NCI-H2081 (cell line): ENCODE results near the gene GMDS.
"Not testable (repeated sequence)": the region's sequence is repeated elsewhere in the genome, so short reads cannot be mapped to it uniquely, and the experiment has no call there.

Experiments used
- DNase-seq, 2 experiments: peaks; one replicate each; lab custom pipeline; 2025; lab: John Stamatoyannopoulos, UW

Gene GMDS

GRCh38 chr6:1679688-1680068, 565.7 kb downstream of the GMDS start:
- DNase-seq = peak in 1 of 2 experiments; percentile 29

- DNase-seq = peak in 1 of 2 experiments; percentile 65
These were observed 566.2 kb downstream of the GMDS start for GRCh38 chr6:1679031-1679687.

DNA sequence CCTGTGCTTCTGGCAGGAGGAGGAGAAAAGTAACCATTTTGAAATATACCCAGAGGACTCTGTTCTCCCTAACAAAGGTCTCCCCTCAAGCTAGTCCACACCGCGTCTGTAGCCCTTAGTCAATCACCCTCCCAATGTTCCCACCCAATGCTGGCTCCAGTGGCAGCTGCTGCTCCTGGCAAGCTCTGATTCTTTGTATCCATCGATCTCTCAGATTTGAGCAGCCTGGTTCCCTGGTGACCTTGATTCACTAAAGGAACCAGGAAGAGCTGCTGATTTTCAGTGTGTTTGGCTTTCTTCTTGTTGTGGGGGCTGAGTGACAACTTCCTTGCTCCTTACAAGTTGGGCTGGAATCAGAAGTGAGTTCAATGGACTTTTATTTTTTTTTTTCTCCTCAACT, 567.2 kb downstream of the GMDS start:
- DNase-seq = peak in 1 of 2 experiments; percentile 18

DNA sequence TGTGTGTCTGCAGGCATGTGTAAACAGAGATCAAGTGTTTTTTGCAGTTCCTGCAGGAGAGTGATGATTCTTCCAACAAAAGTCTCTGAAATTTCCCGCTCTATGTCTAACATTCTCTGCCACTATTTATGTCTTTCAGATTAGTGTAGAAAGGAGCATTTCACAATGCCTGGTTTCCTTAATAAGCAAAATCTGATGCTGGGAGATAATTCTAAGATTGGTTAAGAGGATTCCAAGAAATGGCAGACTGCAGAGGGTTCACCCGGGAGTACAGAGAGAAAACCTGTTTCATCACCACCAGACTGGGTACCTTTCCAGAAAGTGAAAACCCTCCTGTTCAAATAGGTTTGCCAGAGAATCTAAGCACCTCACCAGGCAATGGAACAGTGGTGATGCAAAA, 573.0 kb downstream of the GMDS start:
- DNase-seq = no peak

DNA sequence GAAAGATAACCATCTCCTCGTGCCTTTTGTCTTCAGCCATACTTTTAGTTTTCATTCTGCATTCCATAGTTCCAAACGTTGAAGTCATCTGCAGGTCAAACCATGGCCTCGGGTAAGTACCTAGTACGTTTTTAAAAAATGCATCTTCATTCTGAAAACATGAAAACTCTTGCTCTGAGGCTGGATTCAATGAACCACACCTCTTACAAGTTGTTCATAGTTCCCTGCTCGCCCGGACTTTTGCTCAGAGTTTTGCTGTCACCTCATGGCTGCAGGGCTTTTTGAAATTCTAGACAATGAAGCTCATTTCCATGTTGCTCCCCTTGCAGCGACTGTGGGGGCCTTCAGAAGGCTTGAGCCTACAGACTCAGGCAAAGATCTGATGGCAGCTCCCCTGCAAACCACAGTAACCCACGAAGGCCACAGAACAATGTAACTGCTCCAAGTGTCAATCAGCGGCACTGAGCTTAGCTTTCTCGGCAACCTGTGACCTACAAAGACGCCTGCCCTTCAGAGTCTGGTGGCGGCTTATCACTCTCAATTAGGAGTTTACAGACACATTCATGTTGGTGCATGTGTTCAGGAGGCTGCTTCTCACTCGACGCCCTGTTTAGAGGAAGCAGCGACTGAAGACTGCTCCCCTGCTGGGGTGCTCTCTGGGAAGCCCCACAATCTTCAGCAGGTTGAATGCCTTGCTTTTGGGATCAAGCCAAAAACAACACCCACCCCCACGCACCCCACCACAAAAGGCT, 574.5 kb downstream of the GMDS start:
- DNase-seq = no peak

- no peak for DNase-seq
These were observed 575.4 kb downstream of the GMDS start for GRCh38 chr6:1669996-1670395.

DNA sequence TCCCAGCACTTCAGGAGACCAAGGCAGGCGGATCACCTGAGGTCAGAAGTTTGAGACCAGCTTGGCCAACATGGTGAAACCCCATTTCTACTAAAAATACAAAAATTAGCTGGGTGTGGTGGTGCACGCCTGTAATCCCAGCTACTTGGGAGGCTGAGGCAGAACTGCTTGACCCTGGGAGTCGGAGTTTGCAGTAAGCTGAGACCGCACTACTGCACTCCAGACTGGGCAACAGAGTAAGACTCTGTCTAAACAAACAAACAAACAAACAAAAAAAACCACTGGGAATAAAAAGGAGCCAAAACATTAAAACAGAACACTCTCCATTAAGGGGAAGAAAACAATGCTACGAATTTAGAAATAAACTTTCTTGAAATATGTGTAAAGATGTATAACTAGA, 576.9 kb downstream of the GMDS start:
- not testable (repeated sequence) for DNase-seq

DNA sequence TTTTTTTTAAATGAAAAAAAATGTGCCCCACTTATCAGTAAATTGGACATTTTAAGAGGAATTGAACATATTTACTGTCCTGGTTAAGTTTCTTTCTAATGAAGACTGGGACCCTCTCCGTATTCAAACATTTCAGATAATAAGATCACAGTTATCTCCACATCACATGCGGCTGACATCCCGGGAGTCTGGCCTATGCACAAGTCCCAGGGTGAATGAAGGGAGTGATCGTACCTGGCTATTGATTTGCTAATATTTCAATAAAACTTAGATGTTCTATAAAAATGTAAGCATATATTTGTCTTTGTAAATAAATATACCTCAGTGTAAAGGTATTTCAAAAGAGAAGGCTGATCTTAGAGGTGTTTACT, 577.6 kb downstream of the GMDS start:
- no peak for DNase-seq

GRCh38 chr6:1667012-1667804, 578.2 kb downstream of the GMDS start:
- DNase-seq = no peak

GRCh38 chr6:1665214-1665613, 580.2 kb downstream of the GMDS start:
- no peak for DNase-seq

GRCh38 chr6:1664329-1664728, 581.1 kb downstream of the GMDS start:
- DNase-seq = no peak

DNA sequence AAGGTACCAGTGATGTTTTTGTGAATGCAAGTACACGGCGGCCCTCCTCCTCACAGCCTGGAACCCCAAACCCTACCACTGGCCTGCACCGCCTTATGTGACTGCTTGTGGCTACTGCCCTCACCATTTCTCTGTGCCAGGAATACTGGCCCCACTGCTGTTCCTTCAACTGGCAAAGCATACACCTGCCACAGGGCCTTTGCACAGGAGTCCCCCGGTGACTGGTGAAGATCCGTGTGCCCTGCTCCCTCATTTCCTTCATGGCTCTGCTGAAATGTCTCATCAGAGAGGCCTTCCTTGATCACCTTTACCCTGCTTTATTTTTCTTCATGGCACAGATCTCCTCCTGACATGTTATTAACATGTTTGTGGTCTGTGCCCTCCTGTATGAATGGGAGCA, 581.9 kb downstream of the GMDS start:
- DNase-seq = no peak

GRCh38 chr6:1662534-1662933, 582.9 kb downstream of the GMDS start:
- DNase-seq = no peak

- DNase-seq = no peak
These were observed 585.6 kb downstream of the GMDS start for GRCh38 chr6:1659816-1660215.

DNA sequence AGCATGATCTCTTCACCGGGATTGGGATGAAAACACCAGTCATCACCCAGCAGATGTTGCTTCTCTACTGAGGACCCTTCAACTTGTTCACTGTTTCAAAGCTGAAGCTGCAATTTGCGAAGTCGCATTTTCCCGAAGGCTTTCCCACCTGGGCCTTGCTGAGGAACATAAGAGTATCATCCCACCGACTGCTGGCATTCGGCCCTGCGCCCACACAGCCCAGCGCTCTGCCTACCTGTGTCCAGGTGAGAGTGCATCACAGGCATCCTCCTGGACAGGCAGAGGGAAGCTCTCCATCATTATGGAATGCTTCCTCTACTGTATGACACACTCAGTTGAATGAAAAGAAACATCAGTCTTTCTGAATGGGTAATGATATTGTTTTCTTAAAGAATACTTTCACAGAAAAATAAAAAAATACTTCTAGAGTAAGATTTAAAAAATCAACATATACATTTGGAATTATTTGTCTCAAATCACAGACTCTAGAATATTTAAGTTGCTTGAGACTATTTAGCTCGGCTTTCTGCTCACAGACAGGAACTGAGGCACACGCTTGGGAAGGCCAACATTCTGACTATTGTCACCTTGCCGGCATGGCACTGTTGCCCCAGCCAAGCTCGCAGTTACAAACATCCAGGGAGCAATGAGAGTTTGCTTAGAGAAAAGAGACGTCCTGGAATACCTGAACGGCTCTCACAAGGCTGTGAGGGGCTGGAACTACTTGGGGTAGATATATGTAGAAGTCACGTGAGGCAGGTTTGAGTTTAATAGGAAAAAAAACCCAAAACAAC, 587.0 kb downstream of the GMDS start:
- DNase-seq = no peak

GRCh38 chr6:1657771-1658165, 587.6 kb downstream of the GMDS start:
- no peak for DNase-seq

GRCh38 chr6:1657116-1657770, 588.2 kb downstream of the GMDS start:
- DNase-seq = no peak

GRCh38 chr6:1654054-1654453, 591.4 kb downstream of the GMDS start:
- no peak for DNase-seq

DNA sequence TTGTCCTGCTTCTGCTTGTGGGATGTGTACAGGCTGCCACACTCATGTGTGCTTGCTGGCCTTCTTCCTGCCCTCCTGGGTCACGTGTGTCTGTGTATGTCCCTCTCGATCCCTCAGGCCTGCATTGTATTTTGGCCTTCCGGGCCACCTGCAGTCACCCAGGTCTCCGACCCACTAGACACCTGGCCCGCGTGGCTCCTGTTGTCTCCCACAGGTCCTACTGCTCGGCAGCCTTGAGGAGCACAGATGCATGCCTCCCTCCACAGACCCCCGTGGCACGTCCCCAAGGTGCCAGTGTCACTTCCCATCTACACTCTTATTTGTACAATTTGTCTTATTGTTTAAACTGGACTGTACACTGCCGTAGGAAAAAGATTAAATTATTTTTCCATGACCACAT, 592.6 kb downstream of the GMDS start:
- no peak for DNase-seq

DNA sequence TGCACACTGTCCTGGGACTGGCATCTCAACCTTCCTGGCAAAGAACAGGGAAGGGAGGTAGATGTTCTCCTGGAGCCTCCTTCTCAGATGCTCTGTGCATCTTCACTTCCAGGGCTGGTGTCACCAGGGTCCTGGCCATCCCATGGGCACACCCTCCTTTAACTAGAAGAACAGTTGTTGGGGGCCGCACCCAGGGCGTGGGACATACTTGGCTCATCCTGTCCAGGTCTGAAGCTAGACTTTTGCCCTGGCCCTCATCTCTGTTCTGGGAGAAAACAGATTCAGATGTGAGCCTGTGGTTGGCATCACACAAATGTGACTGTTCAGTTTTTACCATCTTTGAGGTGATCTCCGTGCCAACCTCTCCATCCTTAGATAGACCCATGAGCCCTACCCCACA, 594.0 kb downstream of the GMDS start:
- DNase-seq = no peak

GRCh38 chr6:1645466-1646185, 599.8 kb downstream of the GMDS start:
- no peak for DNase-seq
